ENCODE measurements around the gene KCNH1.

Gene KCNH1

GRCh38 chr1:210918893-210919292 lies 215.1 kb downstream of the KCNH1 start:
- no peak for DNase-seq

GRCh38 chr1:210917560-210918169 lies 216.3 kb downstream of the KCNH1 start:
- DNase-seq, result no peak

- no peak for DNase-seq
Observed at GRCh38 chr1:210916548-210916947, 217.4 kb downstream of the KCNH1 start.

GRCh38 chr1:210915890-210916507 lies 217.9 kb downstream of the KCNH1 start:
- no peak for DNase-seq

- DNase-seq, result no peak
Observed at GRCh38 chr1:210912752-210913151, 221.2 kb downstream of the KCNH1 start.

GRCh38 chr1:210910020-210910575 lies 223.8 kb downstream of the KCNH1 start:
- DNase-seq, result no peak

GRCh38 chr1:210908791-210909190 lies 225.2 kb downstream of the KCNH1 start:
- DNase-seq, result no peak

- DNase-seq, result no peak
Observed at GRCh38 chr1:210908257-210908656, 225.7 kb downstream of the KCNH1 start.

- DNase-seq, result no peak
Observed at GRCh38 chr1:210907251-210907805, 226.6 kb downstream of the KCNH1 start.

GRCh38 chr1:210905944-210906453 lies 227.9 kb downstream of the KCNH1 start:
- no peak for DNase-seq

- DNase-seq, result no peak
Observed at GRCh38 chr1:210905365-210905904, 228.5 kb downstream of the KCNH1 start.

- DNase-seq, result no peak
Observed at GRCh38 chr1:210901981-210902770, 231.8 kb downstream of the KCNH1 start.

- no peak for DNase-seq
Observed at GRCh38 chr1:210900820-210901219, 233.1 kb downstream of the KCNH1 start.

GRCh38 chr1:210900079-210900478 lies 233.9 kb downstream of the KCNH1 start:
- DNase-seq, result no peak

GRCh38 chr1:210899676-210900075 lies 234.3 kb downstream of the KCNH1 start:
- no peak for DNase-seq

GRCh38 chr1:210898473-210898872 lies 235.5 kb downstream of the KCNH1 start:
- DNase-seq, result no peak

GRCh38 chr1:210883821-210884220 lies 250.1 kb downstream of the KCNH1 start:
- no peak for DNase-seq

- no peak for DNase-seq
Observed at GRCh38 chr1:210882414-210883221, 251.3 kb downstream of the KCNH1 start.

GRCh38 chr1:210878564-210878963 lies 255.4 kb downstream of the KCNH1 start:
- no peak for DNase-seq

- no peak for DNase-seq
Observed at GRCh38 chr1:210876275-210876674, 257.7 kb downstream of the KCNH1 start.

- DNase-seq, result no peak
Observed at GRCh38 chr1:210866532-210866931, 267.4 kb downstream of the KCNH1 start.

GRCh38 chr1:210857705-210858104 lies 276.2 kb downstream of the KCNH1 start:
- no peak for DNase-seq

Data from inflammatory macrophage (primary cell).